ENCODE results near the gene WIPI1.
"Not testable (repeated sequence)": the region's sequence is repeated elsewhere in the genome, so short reads cannot be mapped to it uniquely, and the experiment has no call there.

Gene WIPI1

DNA sequence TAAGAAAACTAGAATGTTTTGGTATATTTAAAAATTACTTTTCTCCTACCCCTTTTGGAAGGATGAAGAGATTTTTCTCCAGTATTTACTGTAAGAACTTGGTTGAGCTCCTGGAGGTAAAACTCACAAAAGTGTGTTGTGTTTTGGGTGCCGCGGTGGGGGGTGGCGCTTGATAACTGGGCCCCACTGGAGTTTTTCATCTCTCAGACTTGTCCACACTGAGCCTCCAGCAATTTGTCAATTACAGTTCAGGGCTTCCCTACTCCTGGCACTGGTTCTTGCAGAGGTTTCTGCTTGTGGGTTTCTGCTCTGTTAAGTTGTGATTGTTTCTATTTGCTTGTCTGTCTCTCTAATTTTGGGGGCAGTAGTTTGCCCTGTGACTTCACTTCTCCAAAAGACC is 40.0 kb downstream of the WIPI1 start:
- no peak for DNase-seq (ENCODE audit: low read depth in 2 of 2)

DNA sequence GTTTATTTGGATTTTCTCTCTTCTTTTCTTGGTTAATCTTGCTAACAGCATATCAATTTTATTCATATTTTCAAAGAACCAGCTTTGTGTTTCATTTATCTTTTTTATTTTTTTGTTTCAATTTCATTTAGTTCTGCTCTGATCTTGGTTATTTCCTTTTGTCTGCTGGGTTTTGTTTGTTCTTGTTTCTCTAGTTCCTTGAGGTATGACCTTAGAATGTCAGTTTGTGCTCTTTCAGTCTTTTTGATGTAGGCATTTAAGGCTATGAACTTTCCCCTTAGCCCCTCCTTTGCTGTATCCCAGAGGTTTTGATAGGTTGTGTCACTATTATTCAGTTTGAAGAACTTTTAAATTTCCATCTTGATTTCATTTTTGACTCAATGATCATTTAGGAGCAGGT is 42.4 kb downstream of the WIPI1 start:
- DNase-seq (ENCODE audit: low read depth in 2 of 2) = not testable (repeated sequence)

DNA sequence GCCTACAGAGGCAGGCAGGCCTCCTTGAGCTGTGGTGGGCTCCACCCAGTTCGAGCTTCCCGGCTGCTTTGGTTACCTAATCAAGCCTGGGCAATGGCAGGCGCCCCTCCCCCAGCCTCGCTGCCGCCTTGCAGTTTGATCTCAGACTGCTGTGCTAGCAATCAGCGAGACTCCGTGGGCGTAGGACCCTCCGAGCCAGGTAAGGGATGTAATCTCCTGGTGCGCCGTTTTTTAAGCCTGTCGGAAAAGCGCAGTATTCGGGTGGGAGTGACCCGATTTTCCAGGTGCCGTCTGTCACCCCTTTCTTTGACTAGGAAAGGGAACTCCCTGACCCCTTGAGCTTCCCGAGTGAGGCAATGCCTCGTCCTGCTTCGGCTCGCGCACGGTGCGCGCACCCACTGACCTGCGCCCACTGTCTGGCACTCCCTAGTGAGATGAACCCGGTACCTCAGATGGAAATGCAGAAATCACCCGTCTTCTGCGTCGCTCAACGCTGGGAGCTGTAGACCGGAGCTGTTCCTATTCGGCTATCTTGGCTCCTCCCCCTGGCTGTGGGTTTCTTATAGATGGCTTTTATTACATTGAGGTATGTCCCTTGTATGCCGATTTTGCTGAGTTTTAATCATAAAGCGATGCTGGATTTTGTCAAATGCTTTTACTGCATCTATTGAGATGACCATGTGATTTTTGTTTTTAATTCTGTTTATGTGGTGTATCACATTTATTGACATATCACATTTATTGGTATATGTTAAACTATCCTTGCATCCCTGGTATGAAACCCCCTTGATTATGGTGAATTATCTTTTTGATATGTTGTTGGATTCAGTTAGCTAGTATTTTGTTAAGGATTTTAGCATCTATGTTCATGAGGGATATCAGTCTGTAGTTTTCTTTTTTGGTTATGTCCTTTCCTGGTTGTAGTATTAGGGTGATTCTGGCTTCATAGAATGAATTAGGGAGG is 43.4 kb downstream of the WIPI1 start:
- peak; percentile 22 to 42 for DNase-seq (ENCODE audit: low read depth in 2 of 2)

DNA sequence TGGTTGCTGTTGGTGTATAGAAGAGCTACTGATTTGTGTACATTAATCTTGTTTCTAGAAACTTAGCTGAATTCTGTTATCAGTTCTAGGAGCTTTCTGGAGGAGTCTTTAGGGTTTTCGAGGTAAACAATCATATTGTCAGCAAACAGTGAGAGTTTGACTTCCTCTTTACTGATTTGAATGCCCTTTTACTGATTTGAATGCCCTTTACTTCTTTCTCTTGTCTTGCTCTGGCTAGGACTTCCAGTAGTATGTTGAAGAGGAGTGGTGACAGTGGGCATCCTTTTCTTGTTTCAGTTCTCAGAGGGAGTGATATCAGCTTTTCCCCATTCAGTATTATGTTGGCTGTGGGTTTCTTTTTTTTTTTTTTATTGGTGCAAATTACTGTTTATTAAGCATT is 49.6 kb downstream of the WIPI1 start:
- DNase-seq (ENCODE audit: low read depth in 2 of 2) = not testable (repeated sequence)

DNA sequence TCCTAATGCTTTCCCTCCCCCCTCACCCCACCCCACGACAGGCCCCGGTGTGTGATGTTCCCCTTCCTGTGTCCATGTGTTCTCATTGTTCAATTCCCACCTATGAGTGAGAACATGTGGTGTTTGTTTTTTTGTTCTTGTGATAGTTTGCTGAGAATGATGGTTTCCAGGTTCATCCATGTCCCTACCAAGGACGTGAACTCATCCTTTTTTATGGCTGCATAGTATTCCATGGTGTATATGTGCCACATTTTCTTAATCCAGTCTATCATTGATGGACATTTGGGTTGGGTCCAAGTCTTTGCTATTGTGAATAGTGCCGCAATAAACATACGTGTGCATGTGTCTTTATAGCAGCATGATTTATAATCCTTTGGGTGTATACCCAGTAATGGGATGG is 53.5 kb downstream of the WIPI1 start:
- DNase-seq (ENCODE audit: low read depth in 2 of 2) = not testable (repeated sequence)

DNA sequence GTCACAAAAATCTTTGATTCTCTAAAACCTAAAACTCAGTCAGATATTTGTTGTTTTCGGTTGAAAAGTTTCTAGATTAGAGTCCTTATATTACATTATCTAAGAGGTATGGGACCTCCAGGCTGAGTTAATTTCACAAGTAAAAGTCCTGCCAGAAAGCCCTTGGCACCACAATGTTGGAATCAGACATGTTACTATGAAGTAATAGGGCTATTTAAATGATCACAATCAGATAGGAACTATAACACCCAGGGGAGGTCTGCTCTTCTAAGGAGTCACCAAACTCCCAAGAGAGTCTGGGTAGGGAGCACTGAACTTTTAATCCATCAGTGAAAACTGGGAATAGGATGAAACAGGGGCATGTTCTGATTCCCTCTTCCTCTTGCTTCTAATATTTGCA is 54.2 kb downstream of the WIPI1 start:
- no peak for DNase-seq (ENCODE audit: low read depth in 2 of 2)

DNA sequence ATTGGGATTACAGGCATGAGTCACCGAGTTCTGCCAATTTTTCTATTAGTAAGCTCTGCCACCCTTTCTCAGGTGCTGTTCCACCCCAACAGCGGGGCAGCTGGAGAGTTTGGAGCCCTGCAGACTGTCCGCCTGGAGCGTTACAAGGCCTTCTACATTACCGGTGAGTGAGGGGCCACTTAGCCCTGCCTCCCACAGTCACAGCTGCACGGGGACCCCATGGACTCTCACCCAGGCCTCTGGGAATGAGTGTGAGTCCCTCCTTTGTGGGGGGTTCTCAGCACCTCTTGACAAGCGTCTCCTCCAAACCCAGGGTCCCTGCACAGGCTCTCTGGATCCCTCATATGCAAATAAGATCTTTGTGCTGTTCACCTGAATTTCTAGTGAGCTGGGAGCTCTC is 56.0 kb downstream of the WIPI1 start:
- DNase-seq (ENCODE audit: low read depth in 2 of 2) = no peak

DNA sequence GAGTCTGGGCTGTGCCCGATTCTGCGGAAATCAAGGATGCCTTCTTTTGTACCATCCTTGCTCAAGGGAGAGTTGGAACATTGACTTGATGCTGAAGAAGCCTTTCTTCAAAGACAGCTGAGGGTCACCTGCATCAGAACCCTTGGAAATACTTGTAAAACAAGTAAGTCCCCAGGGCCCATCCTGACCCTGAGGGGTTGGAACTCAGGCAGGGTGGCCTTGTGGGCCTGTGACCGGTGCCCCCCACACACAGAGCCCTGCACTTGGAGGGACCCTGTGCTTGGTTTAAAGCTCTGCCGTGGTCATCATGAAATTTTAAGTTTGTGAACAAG is 56.9 kb downstream of the WIPI1 start:
- no peak for DNase-seq (ENCODE audit: low read depth in 2 of 2)

DNA sequence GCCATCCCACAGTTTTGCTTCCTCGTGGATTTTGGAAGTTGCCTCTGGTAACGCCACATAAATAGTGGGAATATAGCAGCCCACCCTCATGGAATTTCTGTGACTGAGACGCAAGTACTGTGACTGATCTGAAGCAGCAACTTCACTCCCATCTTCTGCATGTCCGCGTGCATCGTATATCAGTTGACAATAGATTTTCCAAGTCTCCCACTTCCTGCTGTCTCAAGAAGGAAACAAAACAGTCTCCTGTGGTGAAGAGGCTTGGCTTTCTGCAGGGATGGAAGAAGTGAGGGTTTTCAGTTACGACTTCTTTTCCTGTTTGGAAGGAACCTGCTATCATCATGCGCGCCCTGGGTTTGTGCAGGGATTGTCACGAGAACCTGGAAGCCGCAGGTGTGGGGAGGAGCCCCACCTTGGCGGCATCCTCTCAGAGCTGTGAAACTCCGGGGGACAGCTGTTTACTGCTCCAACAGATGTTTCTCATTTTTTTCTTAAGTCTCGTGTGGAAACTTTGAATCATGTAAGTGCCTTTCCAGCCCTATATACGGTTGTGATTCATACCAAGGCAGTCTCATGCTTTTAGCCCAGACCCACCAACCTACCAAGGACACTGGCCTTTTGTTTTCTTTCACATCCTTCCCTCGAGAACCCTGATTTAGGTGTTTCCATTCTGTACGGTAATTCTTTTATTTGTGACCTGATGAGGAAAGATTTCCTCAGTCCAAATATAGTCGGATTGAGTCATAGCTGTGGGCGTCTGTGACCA is 57.5 kb downstream of the WIPI1 start:
- no peak for DNase-seq (ENCODE audit: low read depth in 2 of 2)

DNA sequence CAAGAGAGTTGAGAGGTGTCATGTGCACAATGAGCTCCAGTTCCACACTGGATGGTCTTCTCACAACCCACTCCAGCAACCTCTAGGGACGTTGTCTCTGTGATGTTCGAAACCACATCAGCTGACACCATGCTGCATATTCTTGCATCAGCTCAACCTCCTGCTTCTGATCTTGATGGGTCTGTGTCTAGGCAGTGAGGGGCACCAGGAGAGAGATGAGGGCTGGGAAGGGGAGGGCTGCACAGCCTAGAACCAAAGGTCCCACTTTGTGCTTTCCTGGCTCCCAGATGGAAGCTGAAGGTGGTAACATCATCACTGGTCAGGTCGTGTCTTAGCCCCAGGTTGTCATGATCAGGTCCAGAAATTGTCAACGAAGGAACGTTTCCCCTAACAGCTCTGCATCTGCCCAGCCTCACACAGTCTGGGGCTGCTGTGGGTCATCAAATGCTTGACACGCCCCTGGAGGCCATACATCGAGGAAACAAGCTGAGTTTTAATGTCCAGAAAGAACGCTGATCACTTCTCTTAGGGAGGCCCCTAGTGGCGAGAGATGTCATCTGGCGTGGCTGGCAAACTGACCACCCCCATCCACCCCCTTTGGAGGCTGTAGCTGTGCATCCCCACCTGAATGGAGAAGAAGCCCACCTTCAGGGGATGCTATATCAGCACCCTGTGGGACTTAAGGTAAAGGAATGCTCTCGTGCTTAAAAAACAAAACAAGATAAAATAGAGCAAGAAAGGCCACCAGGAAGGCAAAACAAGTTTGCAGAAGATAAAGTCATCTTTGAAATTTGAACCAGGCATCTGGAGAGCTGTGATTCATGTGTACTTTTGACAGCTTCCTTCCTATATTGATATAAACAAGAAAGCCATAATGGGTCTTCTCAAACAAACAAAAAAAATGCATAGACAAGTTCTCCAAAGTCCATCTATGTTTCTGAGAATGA is 58.3 kb downstream of the WIPI1 start:
- DNase-seq (ENCODE audit: low read depth in 2 of 2) = no peak

DNA sequence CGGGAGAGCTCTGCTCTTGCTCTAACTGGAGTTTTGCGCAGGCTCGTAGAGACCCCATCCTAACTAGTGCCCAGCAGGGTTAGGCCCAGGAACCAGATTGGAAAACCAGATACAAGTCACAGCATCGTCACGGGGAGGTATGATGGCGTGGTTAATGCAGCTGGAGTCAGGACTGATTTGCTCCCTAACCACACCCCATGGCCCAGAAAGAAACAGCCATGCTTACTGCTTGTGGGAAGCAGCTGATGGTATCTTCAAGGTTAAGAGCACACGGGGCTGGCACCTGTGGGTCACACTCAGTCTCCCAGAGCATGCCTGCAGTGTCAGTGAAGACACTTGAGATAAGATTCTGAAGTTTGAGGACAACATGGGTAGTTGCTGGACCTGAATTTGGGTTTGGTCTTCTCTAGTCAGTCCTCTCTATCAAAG is 60.2 kb downstream of the WIPI1 start:
- DNase-seq (ENCODE audit: low read depth in 2 of 2) = no peak

DNA sequence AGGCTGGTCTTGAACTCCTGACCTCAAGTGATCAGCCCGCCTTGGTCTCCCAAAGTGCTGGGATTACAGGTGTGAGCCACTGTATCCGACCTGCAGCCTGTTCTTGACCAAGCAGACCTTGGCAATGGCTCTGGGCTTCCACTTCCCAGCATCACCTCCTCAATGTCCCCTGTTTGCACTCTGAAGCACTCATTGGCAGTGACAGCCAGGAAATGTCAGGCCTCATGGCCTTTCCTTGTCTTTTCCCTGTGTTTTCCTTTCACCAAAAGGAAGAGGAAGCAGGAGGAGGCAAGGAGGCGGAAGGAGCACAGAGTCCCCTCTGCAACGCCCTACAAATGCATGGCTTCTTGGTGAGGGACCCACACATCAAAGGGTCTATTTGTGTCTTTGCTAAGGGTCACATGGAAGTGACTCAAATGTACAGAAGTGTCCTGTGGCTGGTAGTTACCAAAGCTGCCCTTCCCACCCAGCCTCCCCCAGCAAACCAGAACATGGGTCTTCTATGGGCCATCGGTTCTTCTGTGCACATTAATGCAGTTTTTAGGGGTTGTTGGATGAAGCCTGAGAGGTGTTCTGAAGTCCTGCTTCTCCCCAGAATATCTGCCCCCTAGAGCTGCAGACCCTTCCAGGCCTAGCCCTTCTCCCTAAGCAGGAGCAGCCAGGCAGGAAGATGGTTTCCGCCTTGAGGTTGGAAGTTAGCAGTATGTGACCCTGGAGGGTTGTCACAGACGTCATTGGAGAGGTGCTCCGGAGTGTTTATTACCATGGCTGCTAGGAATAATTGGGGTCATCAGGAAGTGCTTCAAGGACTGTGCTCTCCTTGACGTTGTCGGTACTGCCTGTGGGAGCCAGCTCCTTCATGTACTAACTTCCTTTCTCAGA is 60.8 kb downstream of the WIPI1 start:
- no peak for DNase-seq (ENCODE audit: low read depth in 2 of 2)

DNA sequence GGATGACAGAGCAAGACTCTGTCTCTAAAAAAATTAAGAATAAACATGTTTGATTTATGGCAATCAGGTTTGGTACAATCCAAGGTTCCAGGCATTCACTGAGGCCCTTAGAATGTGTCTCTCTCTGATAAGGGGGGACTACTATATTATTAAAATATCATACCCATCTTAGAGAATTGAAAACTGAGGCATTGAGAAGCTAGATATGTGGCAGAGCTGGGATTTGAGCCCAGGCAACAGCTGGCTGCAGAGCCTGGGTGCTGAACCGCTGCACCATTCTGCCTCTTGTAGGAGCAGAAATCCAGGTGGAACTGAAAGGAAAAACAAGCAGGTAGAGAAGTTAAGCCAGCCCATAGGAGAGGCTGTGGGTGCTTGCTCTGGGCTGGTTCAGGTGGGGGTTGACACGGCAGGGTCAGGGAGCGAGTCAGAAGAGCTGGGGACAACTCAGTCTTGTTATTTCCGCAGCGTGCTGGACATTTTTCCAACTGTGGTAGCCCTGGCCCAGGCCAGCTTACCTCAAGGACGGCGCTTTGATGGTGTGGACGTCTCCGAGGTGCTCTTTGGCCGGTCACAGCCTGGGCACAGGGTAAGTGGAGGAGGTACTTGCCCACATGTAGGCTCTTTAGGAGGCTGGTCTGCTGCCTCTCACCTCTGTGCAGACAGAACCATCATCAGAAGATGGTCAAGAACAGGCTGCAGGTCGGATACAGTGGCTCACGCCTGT is 62.5 kb downstream of the WIPI1 start:
- DNase-seq (ENCODE audit: low read depth in 2 of 2) = no peak

DNA sequence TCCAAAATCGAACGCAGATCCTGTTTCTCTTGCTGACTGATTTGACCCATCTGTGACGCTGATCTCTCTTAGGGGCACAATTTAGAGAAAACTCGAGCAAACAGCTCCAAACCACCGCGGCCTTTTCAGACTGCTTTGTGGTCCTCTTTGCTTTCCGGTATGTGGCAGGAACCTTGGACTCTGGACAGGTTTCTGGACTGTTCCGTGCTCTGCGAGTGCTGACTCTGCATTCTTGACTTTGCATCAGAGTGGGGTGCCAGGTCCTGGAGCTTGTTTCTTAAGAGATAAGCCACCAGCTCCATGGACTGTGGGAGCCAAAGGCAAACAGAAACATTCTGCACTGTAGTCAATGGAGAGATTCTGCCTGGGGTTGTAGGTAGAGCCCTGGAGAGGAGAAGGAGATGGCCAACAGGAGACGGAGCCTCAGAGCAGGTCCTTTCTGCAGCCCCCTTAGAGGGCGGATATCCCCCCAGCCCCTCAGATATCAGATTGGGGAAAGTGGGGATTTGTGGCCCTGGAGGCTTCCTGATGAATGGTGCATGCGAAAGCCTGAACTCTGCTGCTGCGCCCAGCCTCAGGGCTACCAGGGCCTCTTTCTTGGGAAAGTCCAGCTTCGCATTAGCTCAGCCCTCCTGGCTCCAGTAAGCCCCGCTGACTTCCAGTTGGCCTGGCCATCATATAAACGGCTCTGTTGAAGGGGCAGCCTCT is 65.6 kb downstream of the WIPI1 start:
- DNase-seq (ENCODE audit: low read depth in 2 of 2) = no peak

DNA sequence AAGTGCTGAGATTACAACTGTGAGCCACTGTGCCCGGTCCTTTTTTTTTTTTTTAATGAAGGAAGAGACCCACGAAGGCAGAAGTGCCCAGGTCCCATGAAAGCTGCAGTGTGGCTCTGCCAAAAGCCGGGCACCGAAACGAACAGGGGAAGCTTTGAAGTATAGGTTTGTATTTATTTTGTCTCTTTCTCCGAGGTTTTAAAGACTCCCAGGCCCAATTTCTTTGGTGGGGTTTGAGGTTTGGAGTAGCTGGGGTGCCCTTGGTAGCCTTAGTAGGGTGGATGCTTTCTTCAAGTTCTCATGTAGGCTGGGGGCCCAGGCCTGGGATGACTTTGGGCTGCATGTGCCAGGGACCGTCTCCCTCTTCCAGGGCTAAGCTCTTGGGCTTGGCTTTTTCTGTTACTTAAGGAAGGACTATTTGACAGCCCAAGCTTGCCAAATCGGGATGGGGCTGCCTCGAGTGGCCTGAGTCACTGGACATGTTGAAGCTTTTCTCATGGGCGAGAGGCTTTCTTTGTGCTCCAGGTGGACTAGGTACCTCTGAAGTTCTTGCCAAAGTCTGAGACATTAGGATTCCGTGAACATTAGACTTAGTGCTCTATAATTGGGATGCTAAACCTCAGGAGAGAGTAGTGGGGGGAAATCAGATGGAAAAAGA is 66.3 kb downstream of the WIPI1 start:
- DNase-seq (ENCODE audit: low read depth in 2 of 2) = no peak

DNA sequence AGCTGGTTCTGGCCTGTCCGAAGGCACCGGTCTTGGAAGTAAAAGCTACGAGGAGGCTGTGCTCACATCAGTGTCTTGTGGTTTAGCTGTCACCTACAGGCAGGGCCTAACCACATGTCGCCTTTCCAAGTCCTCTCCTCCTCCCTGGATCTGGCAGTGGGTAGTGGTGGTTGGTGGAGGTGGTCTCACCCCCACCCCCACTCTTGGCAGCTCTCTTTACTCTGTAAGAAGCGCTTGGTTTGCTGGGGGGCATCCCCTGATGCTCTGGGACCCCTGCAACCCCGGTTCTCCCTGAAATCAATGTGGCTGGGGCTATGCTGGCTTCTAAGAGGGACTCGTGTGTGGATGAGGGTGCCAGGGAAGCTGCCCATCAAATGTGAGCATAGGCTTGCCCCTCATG is 68.3 kb downstream of the WIPI1 start:
- DNase-seq (ENCODE audit: low read depth in 2 of 2) = no peak

DNA sequence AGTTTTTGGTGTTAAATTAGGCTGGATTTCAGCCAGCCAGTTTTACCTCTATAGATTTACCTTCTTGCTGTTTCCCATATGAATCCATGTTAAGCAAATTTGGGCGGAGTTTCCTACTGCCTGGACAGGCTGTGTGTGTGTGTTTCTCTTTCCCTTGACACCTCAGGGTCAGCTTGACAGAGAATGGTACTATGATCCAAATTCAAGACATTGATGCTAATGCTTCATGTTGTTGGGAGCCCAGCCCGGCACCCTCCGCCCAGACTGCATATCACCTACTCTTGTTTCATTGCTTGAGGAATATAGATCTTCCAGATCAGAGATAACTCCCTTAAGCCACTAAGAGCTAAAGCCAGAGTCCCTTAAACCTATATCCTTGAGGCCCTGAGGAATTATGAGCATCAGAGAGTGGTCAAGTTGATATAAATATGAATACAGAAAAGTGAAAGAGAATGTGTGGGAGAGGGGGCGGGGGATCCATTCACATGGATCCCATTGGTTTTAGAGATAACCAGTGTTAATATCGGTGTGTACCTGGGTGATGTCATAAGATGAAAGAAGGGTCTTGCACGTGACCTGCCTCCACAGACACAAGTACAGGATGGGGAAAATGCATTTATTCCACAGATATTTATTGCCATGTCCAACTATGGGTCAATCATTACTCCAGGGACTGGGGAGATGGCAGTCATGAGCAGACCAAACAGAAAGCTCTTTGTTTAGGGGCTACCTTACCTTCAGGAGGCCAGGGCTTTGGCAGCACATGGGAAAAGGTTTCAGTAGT is 69.7 kb downstream of the WIPI1 start:
- DNase-seq (ENCODE audit: low read depth in 2 of 2) = no peak

DNA sequence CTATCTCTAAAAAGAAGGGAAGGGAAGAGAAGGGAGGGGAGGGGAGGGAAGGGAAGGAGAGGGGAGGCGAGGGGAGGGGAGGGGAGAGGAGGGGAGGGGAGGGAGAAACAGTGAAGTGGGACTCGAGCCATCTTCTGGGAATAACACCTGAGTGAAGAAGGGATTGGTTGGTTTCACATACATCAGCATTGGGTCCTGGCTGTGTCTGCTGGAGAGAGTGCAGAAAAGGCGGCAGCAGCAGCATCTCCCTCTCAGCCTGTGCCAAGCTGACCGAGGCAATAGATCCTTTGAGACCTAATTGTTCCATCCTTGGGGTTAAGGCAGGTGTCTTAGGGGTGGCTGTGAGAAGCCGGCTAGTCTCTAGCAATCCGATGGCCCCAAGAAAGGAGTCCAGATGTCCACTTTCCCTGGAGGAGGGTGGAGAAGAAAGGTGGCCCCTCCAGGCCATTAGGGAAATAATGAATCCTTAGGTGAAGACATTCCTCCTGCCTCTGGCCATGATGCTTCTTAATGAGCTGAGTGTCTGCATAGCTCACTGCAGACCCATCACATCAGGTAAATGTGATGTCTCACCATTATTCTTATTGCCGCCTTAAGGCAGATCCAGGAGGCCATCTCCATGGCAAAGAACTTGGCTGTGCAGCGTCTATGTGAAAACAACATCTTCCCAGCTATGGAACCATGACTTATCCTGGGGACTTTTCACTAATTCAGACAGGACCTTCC is 71.6 kb downstream of the WIPI1 start:
- no peak for DNase-seq (ENCODE audit: low read depth in 2 of 2)
